ENCODE data around the gene MOCOS.
"Not testable (repeated sequence)": the region's sequence is repeated elsewhere in the genome, so short reads cannot be mapped to it uniquely, and the experiment has no call there.

MOCOS gene

GRCh38 chr18:36205166-36205565 is 17.9 kb downstream of the MOCOS start:
- DNase-seq = no peak

- DNase-seq = no peak
Measured at GRCh38 chr18:36207303-36207702, 20.0 kb downstream of the MOCOS start.

- not testable (repeated sequence) for DNase-seq
Measured at GRCh38 chr18:36207969-36208368, 20.7 kb downstream of the MOCOS start.

- no peak for DNase-seq
Measured at GRCh38 chr18:36211612-36212065, 24.3 kb downstream of the MOCOS start.

GRCh38 chr18:36212301-36213171 is 25.2 kb downstream of the MOCOS start:
- DNase-seq = no peak

- no peak for DNase-seq
Measured at GRCh38 chr18:36214811-36215210, 27.5 kb downstream of the MOCOS start.

- DNase-seq = no peak
Measured at GRCh38 chr18:36215577-36215976, 28.3 kb downstream of the MOCOS start.

- DNase-seq = no peak
Measured at GRCh38 chr18:36217348-36217747, 30.1 kb downstream of the MOCOS start.

- DNase-seq = no peak
Measured at GRCh38 chr18:36229188-36229587, 41.9 kb downstream of the MOCOS start.

GRCh38 chr18:36240510-36240909 is 53.2 kb downstream of the MOCOS start:
- not testable (repeated sequence) for DNase-seq

GRCh38 chr18:36241831-36242230 is 54.5 kb downstream of the MOCOS start:
- DNase-seq = no peak

- DNase-seq = no peak
Measured at GRCh38 chr18:36247036-36247435, 59.7 kb downstream of the MOCOS start.

GRCh38 chr18:36249392-36249791 is 62.1 kb downstream of the MOCOS start:
- no peak for DNase-seq

- no peak for DNase-seq
Measured at GRCh38 chr18:36250827-36251226, 63.5 kb downstream of the MOCOS start.

- DNase-seq = no peak
Measured at GRCh38 chr18:36255072-36255698, 67.9 kb downstream of the MOCOS start.

- no peak for DNase-seq
Measured at GRCh38 chr18:36256094-36256493, 68.8 kb downstream of the MOCOS start.

GRCh38 chr18:36262971-36263370 is 75.7 kb downstream of the MOCOS start:
- DNase-seq = no peak

- no peak for DNase-seq
Measured at GRCh38 chr18:36264283-36264682, 77.0 kb downstream of the MOCOS start.

GRCh38 chr18:36265015-36265414 is 77.7 kb downstream of the MOCOS start:
- no peak for DNase-seq

GRCh38 chr18:36269157-36269556 is 81.9 kb downstream of the MOCOS start:
- DNase-seq = no peak

GRCh38 chr18:36271153-36271552 is 83.9 kb downstream of the MOCOS start:
- DNase-seq = no peak

- no peak for DNase-seq
Measured at GRCh38 chr18:36273347-36273746, 86.0 kb downstream of the MOCOS start.

- DNase-seq = no peak
Measured at GRCh38 chr18:36274083-36274715, 86.9 kb downstream of the MOCOS start.

GRCh38 chr18:36275561-36275960 is 88.3 kb downstream of the MOCOS start:
- DNase-seq = no peak
